ENCODE measurements around the gene LTBP4.
"Not testable (repeated sequence)": the region's sequence is repeated elsewhere in the genome, so short reads cannot be mapped to it uniquely, and the experiment has no call there.

LTBP4 gene

DNA sequence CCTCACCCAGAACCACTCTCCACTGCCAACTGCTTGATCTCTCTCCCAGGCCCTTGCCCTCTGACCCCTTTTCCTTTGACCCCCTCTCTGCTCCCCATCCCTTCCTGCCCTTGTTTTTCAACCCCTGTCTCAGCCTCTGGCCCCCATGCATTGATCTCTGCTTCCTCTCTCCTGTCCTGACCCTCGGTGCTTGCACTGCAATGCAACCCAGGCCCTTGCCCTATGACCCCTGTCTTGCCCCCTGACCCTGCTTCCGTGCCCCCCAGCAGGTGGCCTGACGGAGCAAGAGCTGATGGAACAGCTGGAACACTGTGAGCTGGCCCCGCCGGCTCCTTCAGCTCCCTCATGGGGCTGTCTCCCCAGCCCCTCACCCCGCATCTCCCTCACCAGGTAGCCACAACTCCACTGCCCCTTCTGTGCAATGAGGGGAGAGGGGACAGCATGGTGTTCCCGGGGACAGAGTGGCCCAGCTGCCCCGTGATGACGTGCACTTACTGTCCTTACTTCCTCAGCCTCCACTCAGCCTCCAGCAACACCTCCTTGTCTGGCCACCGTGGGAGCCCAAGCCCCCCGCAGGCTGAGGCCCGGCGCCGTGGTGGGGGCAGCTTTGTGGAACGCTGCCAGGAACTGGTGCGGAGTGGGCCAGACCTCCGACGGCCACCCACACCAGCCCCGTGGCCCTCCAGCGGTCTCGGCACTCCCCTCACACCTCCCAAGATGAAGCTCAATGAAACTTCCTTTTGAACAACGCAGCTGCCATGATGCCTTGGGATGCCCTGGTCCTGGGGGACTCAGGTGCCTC is 10.5 kb upstream of the LTBP4 start:
- Histone ChIP-seq H3K27me3 (replicated peaks) (no peaks in the 10 kb centered on the region), H3K27ac (no peak overlapping the region), H3K4me3 (ENCODE audit: low read depth, low read length) (no peak overlapping the region), H3K36me3 (replicated peaks) (peaks cover 5% of the 10 kb centered on the region)
- TF ChIP-seq CTCF (IDR thresholded peaks at IDR 0.05; ENCODE audit: low read depth, low read length, missing control alignments): no peak
- no peak for DNase-seq
- in situ Hi-C loops (cut with HindIII; ENCODE audit: low pct_ligation_motif_present, low sequenced_read_pairs): loop anchor here (10.0 kb wide), 1 partner anchor 56 kb away; no protein-coding TSS in a partner anchor

DNA sequence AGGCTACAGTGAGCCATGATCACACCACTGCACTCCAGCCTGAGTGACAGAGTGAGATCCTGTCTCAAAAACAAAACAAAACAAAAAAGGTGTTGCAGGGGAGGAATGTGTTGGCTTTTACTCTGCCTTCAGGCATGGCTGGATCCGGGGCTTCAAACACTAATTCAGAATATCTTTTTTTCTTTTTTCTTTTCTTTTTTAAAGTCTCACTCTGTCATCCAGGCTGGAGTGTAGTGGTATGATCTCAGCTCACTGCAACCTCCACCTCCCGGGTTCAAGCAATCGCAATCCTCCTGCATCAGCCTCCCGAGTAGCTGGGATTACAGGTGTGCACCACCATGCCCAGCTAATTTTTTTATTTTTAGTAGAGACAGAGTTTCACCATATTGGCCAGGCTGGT is 9.4 kb upstream of the LTBP4 start:
- not testable (repeated sequence) for H3K27me3 ChIP-seq (replicated peaks); DNase-seq; H3K36me3 ChIP-seq (replicated peaks); H3K4me3 ChIP-seq (ENCODE audit: low read depth, low read length); H3K27ac ChIP-seq
- in situ Hi-C loops (cut with HindIII; ENCODE audit: low pct_ligation_motif_present, low sequenced_read_pairs): loop anchor here (10.0 kb wide), 1 partner anchor 57 kb away; no protein-coding TSS in a partner anchor

DNA sequence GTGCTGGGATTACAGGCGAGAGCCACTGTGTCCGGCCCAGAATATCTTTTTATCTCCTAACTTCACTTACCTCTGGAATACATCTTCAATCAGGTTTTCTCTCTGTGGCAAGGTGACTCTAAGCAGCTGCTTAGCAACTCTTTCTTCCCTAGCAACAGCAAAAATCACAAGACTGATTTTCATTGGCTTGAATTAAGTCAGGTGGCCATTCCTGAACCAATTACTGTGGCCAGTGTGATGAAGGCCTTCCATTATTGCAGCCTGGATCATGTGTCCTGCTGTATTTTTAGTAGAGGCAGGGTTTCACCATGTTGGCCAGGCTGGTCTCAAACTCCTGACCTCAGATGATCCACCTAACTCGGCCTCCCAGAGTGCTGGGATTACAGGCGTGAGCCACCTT is 9.0 kb upstream of the LTBP4 start:
- in situ Hi-C loops (cut with HindIII; ENCODE audit: low pct_ligation_motif_present, low sequenced_read_pairs): loop anchor here (10.0 kb wide), 1 partner anchor 57 kb away; no protein-coding TSS in a partner anchor
- Histone ChIP-seq H3K27ac (no peak overlapping the region), H3K4me3 (ENCODE audit: low read depth, low read length) (no peak overlapping the region), H3K27me3 (replicated peaks) (no peaks in the 10 kb centered on the region), H3K36me3 (replicated peaks) (peaks cover 2% of the 10 kb centered on the region)
- no peak for TF ChIP-seq CTCF (IDR thresholded peaks at IDR 0.05; ENCODE audit: low read depth, low read length, missing control alignments)
- peak; percentile 71 for DNase-seq

DNA sequence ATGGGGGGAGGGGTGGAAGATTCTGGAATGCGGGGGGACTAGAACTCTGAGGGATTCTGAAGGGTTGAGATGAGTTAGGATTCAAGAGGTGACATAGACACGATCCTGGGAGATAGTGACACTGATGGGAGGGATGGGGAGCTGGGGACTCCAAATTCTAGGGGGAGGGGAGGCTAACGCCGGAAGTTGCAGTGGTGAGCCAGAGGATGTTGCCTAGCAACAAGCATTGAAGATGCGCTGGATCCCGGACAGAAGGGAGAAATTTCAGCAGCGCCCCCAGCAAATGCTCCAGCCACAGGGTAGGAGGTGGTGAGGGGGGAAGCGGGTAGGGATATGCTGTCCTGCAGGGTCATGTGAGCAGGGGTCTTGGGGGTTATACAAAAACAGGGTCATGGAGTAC is 6.9 kb upstream of the LTBP4 start:
- Histone ChIP-seq H3K27me3 (replicated peaks) (no peaks in the 10 kb centered on the region), H3K4me3 (ENCODE audit: low read depth, low read length) (no peak overlapping the region), H3K36me3 (replicated peaks) (no peaks in the 10 kb centered on the region), H3K27ac (no peak overlapping the region)
- TF ChIP-seq CTCF (IDR thresholded peaks at IDR 0.05; ENCODE audit: low read depth, low read length, missing control alignments): no peak
- in situ Hi-C loops (cut with HindIII; ENCODE audit: low pct_ligation_motif_present, low sequenced_read_pairs): loop anchor here (10.0 kb wide), 1 partner anchor 59 kb away; no protein-coding TSS in a partner anchor
- no peak for DNase-seq

GRCh38 chr19:40594657-40595091 is 6.5 kb upstream of the LTBP4 start:
- TF ChIP-seq CTCF (IDR thresholded peaks at IDR 0.05; ENCODE audit: low read depth, low read length, missing control alignments): peak; percentile 43
- Histone ChIP-seq H3K4me3 (ENCODE audit: low read depth, low read length) (peak overlapping the region; percentile 26), H3K27me3 (replicated peaks) (no peaks in the 10 kb centered on the region), H3K36me3 (replicated peaks) (no peaks in the 10 kb centered on the region), H3K27ac (no peak overlapping the region)
- in situ Hi-C loops (cut with HindIII; ENCODE audit: low pct_ligation_motif_present, low sequenced_read_pairs): loop anchor here (10.0 kb wide), 1 partner anchor 60 kb away; no protein-coding TSS in a partner anchor
- peak; percentile 44 for DNase-seq

- Histone ChIP-seq H3K27me3 (replicated peaks) (no peaks in the 10 kb centered on the region), H3K36me3 (replicated peaks) (no peaks in the 10 kb centered on the region), H3K27ac (no peak overlapping the region), H3K4me3 (ENCODE audit: low read depth, low read length) (peak overlapping the region; percentile 50)
- in situ Hi-C loops (cut with HindIII; ENCODE audit: low pct_ligation_motif_present, low sequenced_read_pairs): loop anchor here (10.0 kb wide), 1 partner anchor 62 kb away; no protein-coding TSS in a partner anchor
- no peak for TF ChIP-seq CTCF (IDR thresholded peaks at IDR 0.05; ENCODE audit: low read depth, low read length, missing control alignments)
- DNase-seq: no peak
Observed at GRCh38 chr19:40596608-40597328, 4.4 kb upstream of the LTBP4 start.
